ENCODE data around the gene ATP9A.

GRCh38 chr20:51600016-51600420 is 168.2 kb downstream of the ATP9A start:
- TF ChIP-seq, protein P1, sequence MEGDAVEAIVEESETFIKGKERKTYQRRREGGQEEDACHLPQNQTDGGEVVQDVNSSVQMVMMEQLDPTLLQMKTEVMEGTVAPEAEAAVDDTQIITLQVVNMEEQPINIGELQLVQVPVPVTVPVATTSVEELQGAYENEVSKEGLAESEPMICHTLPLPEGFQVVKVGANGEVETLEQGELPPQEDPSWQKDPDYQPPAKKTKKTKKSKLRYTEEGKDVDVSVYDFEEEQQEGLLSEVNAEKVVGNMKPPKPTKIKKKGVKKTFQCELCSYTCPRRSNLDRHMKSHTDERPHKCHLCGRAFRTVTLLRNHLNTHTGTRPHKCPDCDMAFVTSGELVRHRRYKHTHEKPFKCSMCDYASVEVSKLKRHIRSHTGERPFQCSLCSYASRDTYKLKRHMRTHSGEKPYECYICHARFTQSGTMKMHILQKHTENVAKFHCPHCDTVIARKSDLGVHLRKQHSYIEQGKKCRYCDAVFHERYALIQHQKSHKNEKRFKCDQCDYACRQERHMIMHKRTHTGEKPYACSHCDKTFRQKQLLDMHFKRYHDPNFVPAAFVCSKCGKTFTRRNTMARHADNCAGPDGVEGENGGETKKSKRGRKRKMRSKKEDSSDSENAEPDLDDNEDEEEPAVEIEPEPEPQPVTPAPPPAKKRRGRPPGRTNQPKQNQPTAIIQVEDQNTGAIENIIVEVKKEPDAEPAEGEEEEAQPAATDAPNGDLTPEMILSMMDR (IDR thresholded peaks at IDR 0.05): no peak
- TF ChIP-seq POLR2A (IDR thresholded peaks at IDR 0.05): no peak

All from testis (tissue), 2 donors.